Spinal cord (tissue), 4 donors: Measurements from ENCODE around the gene HENMT1. TPM values are rescaled to one million over a fixed set of nuclear protein-coding genes. Genes with fewer than 3 reads are reported as not detected.

Experiments
- polyA plus RNA-seq, 2 donors: library from polyadenylated mRNA; unstranded; fragments of 120-200 nt; gene quantifications; one replicate each; pipeline ENCODE4 v1.2.1, GENCODE V29; 2013; ENCODE audit not compliant: insufficient read length in 2 of 2
- total RNA-seq, 2 donors: library from RNA; depleted of rRNA in 1 of 2; stranded (reverse); fragments of 120-200 nt in 1 of 2; fragments of >200 nt in 1 of 2; gene quantifications; one replicate each; pipeline versions ENCODE4 v1.2.3 to v1.2.4, GENCODE V29; 2013 to 2014

Gene HENMT1
- total and polyA plus RNA-seq, 4 donors = 21.3 to 28.7 (median 25.8) TPM

Other genes with a start within 250 kb of the HENMT1 start
- gene NBPF6, start 210.8 kb downstream of the HENMT1 start, total RNA-seq = not detected
- gene NBPF6, start 210.8 kb downstream of the HENMT1 start, polyA plus RNA-seq = under 1 TPM in 1 of 2 donors, not detected in 1; 0.13 TPM
- gene EEIG2, start 101.0 kb downstream of the HENMT1 start, total RNA-seq = 100 to 1,000 TPM in 1 of 2 donors, 10 to 100 TPM in 1; 30.9 to 104 TPM
- gene EEIG2, start 101.0 kb downstream of the HENMT1 start, polyA plus RNA-seq = 10 to 100 TPM; 23.2 to 29.5 TPM
- gene PRPF38B, start 31.2 kb upstream of the HENMT1 start, total RNA-seq = 10 to 100 TPM; 16.9 to 21.5 TPM
- gene PRPF38B, start 31.2 kb upstream of the HENMT1 start, polyA plus RNA-seq = 10 to 100 TPM; 55.1 to 56.8 TPM
- under 1 TPM; 0.10 to 0.28 TPM for gene FNDC7, start 51.8 kb upstream of the HENMT1 start, total RNA-seq
- gene FNDC7, start 51.8 kb upstream of the HENMT1 start, polyA plus RNA-seq = not detected
- 10 to 100 TPM; 45.9 to 85.7 TPM for gene STXBP3, start 85.6 kb upstream of the HENMT1 start, total RNA-seq
- 10 to 100 TPM; 50.9 to 54.1 TPM for gene STXBP3, start 85.6 kb upstream of the HENMT1 start, polyA plus RNA-seq
- 1 to 10 TPM in 1 of 2 donors, under 1 TPM in 1; 0.99 to 2.8 TPM for gene AKNAD1, start 196.0 kb upstream of the HENMT1 start, total RNA-seq
- gene AKNAD1, start 196.0 kb upstream of the HENMT1 start, polyA plus RNA-seq = under 1 TPM; 0.54 to 0.63 TPM
- 10 to 100 TPM; 58.8 to 93.7 TPM for gene GPSM2, start 215.9 kb upstream of the HENMT1 start, total RNA-seq
- gene GPSM2, start 215.9 kb upstream of the HENMT1 start, polyA plus RNA-seq = 10 to 100 TPM; 39.0 to 46.9 TPM